Fibroblast of lung (primary cell): ENCODE results near the gene USP37. TPM values are rescaled to one million over a fixed set of nuclear protein-coding genes. Genes with fewer than 3 reads are reported as not detected.

ENCODE experiments used
- DNase-seq, 2 donors: peaks; one replicate each; pipeline versions ENCODE4 v3.0.0 to v3.0.0-alpha.2; 2010; ENCODE audit warnings: low read depth in 2 of 2
- H2AFZ ChIP-seq: 2 replicates; pipeline ENCODE4 v1.5.1; 2012; ENCODE audit warnings: low read length, control low read depth, inconsistent platforms
- H3K27ac ChIP-seq: 2 replicates; pipeline ENCODE4 v1.5.1; 2011; ENCODE audit warnings: low read length, control low read depth; ENCODE audit not compliant: insufficient read depth
- H3K27me3 ChIP-seq: 2 replicates; pipeline ENCODE4 v1.5.1; 2011; ENCODE audit warnings: mild to moderate bottlenecking, low read length; ENCODE audit not compliant: control insufficient read depth, insufficient read depth
- H3K36me3 ChIP-seq: 2 replicates; pipeline ENCODE4 v1.5.1; 2011; ENCODE audit warnings: low read length; ENCODE audit not compliant: control insufficient read depth, insufficient read depth
- H3K4me1 ChIP-seq: 2 replicates; pipeline ENCODE4 v1.5.1; 2011; ENCODE audit warnings: low read length; ENCODE audit not compliant: control insufficient read depth, insufficient read depth; ENCODE audit errors: extremely low read depth
- H3K4me2 ChIP-seq: 2 replicates; pipeline ENCODE4 v1.5.1; 2011; ENCODE audit warnings: low read length, control low read depth; ENCODE audit not compliant: insufficient read depth; ENCODE audit errors: extremely low read depth
- H3K4me3 ChIP-seq, 4 experiments: fragments of 200-600 bp in 1 of 4; sonication (generic) in 1 of 4; replicated peaks in 1 of 4; 2 replicates each; pipeline ENCODE4 v1.5.1; 2011 to 2016; ENCODE audit warnings: low read length in 4 of 4, low read depth in 3 of 4, mild to moderate bottlenecking in 3 of 4, control low read depth in 2 of 4, inconsistent platforms in 1 of 4, mixed read lengths in 1 of 4; ENCODE audit not compliant: insufficient read depth in 1 of 4; ENCODE audit errors: control extremely low read depth in 1 of 4
- H3K79me2 ChIP-seq: 2 replicates; pipeline ENCODE4 v1.5.1; 2012; ENCODE audit warnings: mild to moderate bottlenecking, low read length, inconsistent platforms; ENCODE audit not compliant: control insufficient read depth, insufficient read depth
- H3K9ac ChIP-seq: 2 replicates; pipeline ENCODE4 v1.5.1; 2011; ENCODE audit warnings: mild to moderate bottlenecking, low read length, control low read depth; ENCODE audit not compliant: insufficient read depth
- H3K9me3 ChIP-seq: 2 replicates; pipeline ENCODE4 v1.5.1; 2012; ENCODE audit warnings: low read depth, low read length; ENCODE audit not compliant: control insufficient read depth, insufficient read depth
- H4K20me1 ChIP-seq: 2 replicates; pipeline ENCODE4 v1.5.1; 2011; ENCODE audit warnings: low read length; ENCODE audit not compliant: control insufficient read depth, insufficient read depth; ENCODE audit errors: extremely low read depth
- EZH2 ChIP-seq: IDR thresholded peaks from 2 replicates; pipeline ENCODE4 v1.5.1; 2012; ENCODE audit warnings: low read length, control low read depth, mild to moderate bottlenecking; ENCODE audit errors: missing control alignments
- polyA plus RNA-seq, 2 donors: library from polyadenylated mRNA; depleted of rRNA in 1 of 2; stranded (reverse) in 1 of 2; unstranded in 1 of 2; fragments of >200 nt; gene quantifications; 2 replicates each; pipeline ENCODE4 v1.2.1, GENCODE V29; 2011 to 2012; ENCODE audit warnings: missing spikeins in 1 of 2
- total RNA-seq: library from RNA; depleted of rRNA; stranded (reverse); fragments of >200 nt; gene quantifications from 2 replicates; pipeline ENCODE4 v1.2.1, GENCODE V29; 2014
- TF ChIP-seq, protein P1 (sequence below), 2 donors: IDR thresholded peaks in 1 of 2; conservative IDR thresholded peaks in 1 of 2; 1 replicate in 1 of 2; 2 replicates in 1 of 2; pipeline ENCODE4 v1.5.1; 2011 to 2012; ENCODE audit warnings: low read length in 2 of 2, control low read depth in 1 of 2, inconsistent platforms in 1 of 2, low read depth in 1 of 2, mild to moderate bottlenecking in 1 of 2

USP37 gene
- total and polyA plus RNA-seq, 2 donors (not counting 1 experiment from before 2014, with no cell fraction given): 4.6 to 8.3 TPM

GRCh38 chr2:218582076-218582475, 13.9 kb upstream of the USP37 start:
- Histone ChIP-seq H3K27ac (peak overlapping the region; percentile 51), H2AFZ (no peak overlapping the region), H3K9ac (no peak overlapping the region), H3K4me1 (peaks cover 4% of the 10 kb centered on the region), H4K20me1 (no peaks in the 10 kb centered on the region), H3K4me2 (peak overlapping the region; percentile 33), H3K27me3 (no peaks in the 10 kb centered on the region), H3K36me3 (peaks cover 8% of the 10 kb centered on the region), H3K4me3 (no peak overlapping the region), H3K9me3 (no peaks in the 10 kb centered on the region), H3K79me2 (peaks cover 28% of the 10 kb centered on the region)
- peak; percentile 72 to 88 for DNase-seq
- TF ChIP-seq, protein P1, sequence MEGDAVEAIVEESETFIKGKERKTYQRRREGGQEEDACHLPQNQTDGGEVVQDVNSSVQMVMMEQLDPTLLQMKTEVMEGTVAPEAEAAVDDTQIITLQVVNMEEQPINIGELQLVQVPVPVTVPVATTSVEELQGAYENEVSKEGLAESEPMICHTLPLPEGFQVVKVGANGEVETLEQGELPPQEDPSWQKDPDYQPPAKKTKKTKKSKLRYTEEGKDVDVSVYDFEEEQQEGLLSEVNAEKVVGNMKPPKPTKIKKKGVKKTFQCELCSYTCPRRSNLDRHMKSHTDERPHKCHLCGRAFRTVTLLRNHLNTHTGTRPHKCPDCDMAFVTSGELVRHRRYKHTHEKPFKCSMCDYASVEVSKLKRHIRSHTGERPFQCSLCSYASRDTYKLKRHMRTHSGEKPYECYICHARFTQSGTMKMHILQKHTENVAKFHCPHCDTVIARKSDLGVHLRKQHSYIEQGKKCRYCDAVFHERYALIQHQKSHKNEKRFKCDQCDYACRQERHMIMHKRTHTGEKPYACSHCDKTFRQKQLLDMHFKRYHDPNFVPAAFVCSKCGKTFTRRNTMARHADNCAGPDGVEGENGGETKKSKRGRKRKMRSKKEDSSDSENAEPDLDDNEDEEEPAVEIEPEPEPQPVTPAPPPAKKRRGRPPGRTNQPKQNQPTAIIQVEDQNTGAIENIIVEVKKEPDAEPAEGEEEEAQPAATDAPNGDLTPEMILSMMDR (conservative IDR thresholded peaks at IDR 0.05 in 1 of 2, IDR thresholded peaks at IDR 0.05 in 1 of 2; ENCODE audit: low read depth in 1 of 2, low read length in 2 of 2): no peak
- TF ChIP-seq EZH2: no peak

DNA sequence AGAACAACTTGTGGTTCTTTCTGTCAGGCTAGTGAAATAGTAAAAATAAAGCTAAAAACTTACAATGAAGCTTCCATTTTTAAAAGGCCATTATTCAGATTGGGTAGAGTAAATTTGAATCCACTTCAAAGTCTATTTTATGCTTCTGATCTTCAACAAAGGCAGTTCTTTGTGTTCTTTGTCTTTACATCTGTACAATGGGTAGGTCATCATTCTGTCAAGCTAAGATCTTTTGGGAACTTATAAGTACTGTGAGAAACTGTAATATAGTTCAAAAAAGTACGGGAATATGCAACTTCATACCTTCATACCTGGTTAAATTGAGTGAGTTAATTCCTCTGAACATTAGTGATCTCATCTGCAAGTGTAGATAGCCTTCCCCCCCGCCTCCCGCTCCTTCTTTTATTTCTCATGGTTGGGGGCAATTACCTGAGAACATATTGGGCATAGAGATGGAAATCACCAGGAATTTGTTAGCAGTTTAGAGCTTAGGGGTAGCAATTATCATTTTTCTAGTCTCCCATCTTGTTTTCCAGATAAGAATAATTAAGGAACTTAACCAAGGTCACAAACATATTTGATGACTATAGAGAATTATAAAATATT, 10.2 kb upstream of the USP37 start:
- Histone ChIP-seq H4K20me1 (no peaks in the 10 kb centered on the region), H3K4me2 (no peak overlapping the region), H3K4me3 (no peak overlapping the region), H3K79me2 (peaks cover 56% of the 10 kb centered on the region), H3K36me3 (peaks cover 3% of the 10 kb centered on the region), H3K27ac (no peak overlapping the region), H3K9me3 (no peaks in the 10 kb centered on the region), H3K27me3 (no peaks in the 10 kb centered on the region), H2AFZ (no peak overlapping the region), H3K9ac (no peak overlapping the region), H3K4me1 (peaks cover 4% of the 10 kb centered on the region)
- DNase-seq: no peak
- TF ChIP-seq EZH2: no peak
- TF ChIP-seq, protein P1 (conservative IDR thresholded peaks at IDR 0.05 in 1 of 2, IDR thresholded peaks at IDR 0.05 in 1 of 2; ENCODE audit: low read depth in 1 of 2, low read length in 2 of 2): no peak

GRCh38 chr2:218577482-218578220, 9.5 kb upstream of the USP37 start:
- Histone ChIP-seq H3K36me3 (no peaks in the 10 kb centered on the region), H4K20me1 (no peaks in the 10 kb centered on the region)

More at GRCh38 chr2:218577482-218578220, 9.5 kb upstream of the USP37 start:
- H3K9me3 ChIP-seq: no peaks in the 10 kb centered on the region
- peaks cover 58% of the 10 kb centered on the region for H3K79me2 ChIP-seq
- no peak overlapping the region for H2AFZ ChIP-seq
- H3K4me1 ChIP-seq: peaks cover 1% of the 10 kb centered on the region
- no peaks in the 10 kb centered on the region for H3K27me3 ChIP-seq
- no peak overlapping the region for H3K27ac ChIP-seq
- no peak overlapping the region for H3K9ac ChIP-seq
- H3K4me3 ChIP-seq: no peak overlapping the region
- DNase-seq: no peak
- TF ChIP-seq, protein P1 (conservative IDR thresholded peaks at IDR 0.05 in 1 of 2, IDR thresholded peaks at IDR 0.05 in 1 of 2; ENCODE audit: low read depth in 1 of 2, low read length in 2 of 2): no peak
- no peak for TF ChIP-seq EZH2
- H3K4me2 ChIP-seq: no peak overlapping the region
